A549 treated with GW870086 at 1 μM for 4 hours (cell line): ENCODE measurements around the gene CX3CR1. TPM values are rescaled to one million over a fixed set of nuclear protein-coding genes. Genes with fewer than 3 reads are reported as not detected.

ENCODE experiments used
- total RNA-seq: library from RNA; stranded (reverse); fragments of 200-300 nt; extraction: Qiagen RNA extraction; gene quantifications from 5 replicates; pipeline ENCODE4 v1.2.3, GENCODE V29; 2022; ENCODE audit warnings: low read depth

CX3CR1 gene, protein sequence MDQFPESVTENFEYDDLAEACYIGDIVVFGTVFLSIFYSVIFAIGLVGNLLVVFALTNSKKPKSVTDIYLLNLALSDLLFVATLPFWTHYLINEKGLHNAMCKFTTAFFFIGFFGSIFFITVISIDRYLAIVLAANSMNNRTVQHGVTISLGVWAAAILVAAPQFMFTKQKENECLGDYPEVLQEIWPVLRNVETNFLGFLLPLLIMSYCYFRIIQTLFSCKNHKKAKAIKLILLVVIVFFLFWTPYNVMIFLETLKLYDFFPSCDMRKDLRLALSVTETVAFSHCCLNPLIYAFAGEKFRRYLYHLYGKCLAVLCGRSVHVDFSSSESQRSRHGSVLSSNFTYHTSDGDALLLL
- 0.03 to 0.08 TPM (median 0.05 TPM) in 3 of 5 replicates, not detected in the others for total RNA-seq

GRCh38 chr3:39279745-39280517 lies at the start of gene CX3CR1:
CX3CR1 (minus strand) TSS chr3:39280036; CDS start chr3:39266509, 13,527 bp downstream.

DNA sequence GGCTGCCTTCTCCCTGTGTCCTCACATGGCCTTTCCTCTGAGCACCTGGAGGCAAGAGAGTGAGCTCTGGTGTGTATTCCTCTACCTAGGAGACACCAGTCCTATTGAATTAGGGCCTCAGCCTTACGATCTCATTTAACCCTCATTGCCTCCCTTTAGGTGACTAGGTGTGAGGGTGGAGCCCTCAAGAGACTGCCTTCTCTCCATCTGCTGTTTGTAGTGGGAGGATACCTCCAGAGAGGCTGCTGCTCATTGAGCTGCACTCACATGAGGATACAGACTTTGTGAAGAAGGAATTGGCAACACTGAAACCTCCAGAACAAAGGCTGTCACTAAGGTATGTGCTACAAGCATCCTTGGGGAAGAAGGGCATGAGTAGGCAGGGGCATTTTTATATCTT lies 49.7 kb upstream of the CX3CR1 start, which contains the start of gene CCR8:
Gene CCR8, plus strand, starts transcription at position 217 of the 400 bp plus-strand sequence. CDS start 2,623 bp downstream, outside the sequence.

Other genes starting within 250 kb of the CX3CR1 start
- gene SCN11A, start 228.1 kb downstream of the CX3CR1 start, total RNA-seq, result 0.02 TPM in 1 of 5 replicates, not detected in the others
- gene WDR48, start 228.0 kb downstream of the CX3CR1 start, total RNA-seq, result 16.8 to 22.9 TPM (median 21.2 TPM) in 5 replicates
- gene GORASP1, start 172.4 kb downstream of the CX3CR1 start, total RNA-seq, result 30.6 to 39.3 TPM (median 36.6 TPM) in 5 replicates
- gene TTC21A, start 172.4 kb downstream of the CX3CR1 start, total RNA-seq, result 1.3 to 2.5 TPM (median 1.9 TPM) in 5 replicates
- gene CSRNP1, start 126.4 kb downstream of the CX3CR1 start, total RNA-seq, result 17.7 to 25.6 TPM (median 22.8 TPM) in 5 replicates
- gene XIRP1, start 87.4 kb downstream of the CX3CR1 start, total RNA-seq, result 0.15 to 0.35 TPM (median 0.25 TPM) in 5 replicates
- not detected in 5 replicates for gene CCR8, start 49.7 kb upstream of the CX3CR1 start, total RNA-seq
- gene SLC25A38, start 103.3 kb upstream of the CX3CR1 start, total RNA-seq, result 36.2 to 49.0 TPM (median 39.8 TPM) in 5 replicates
- 2,605 to 2,896 TPM (median 2,673 TPM) in 5 replicates for gene RPSA, start 126.7 kb upstream of the CX3CR1 start, total RNA-seq
- 0.09 to 0.37 TPM in 2 of 5 replicates, not detected in the others for gene MOBP, start 187.6 kb upstream of the CX3CR1 start, total RNA-seq